ENCODE measurements around the gene SELENOO. TPM values are rescaled to one million over a fixed set of nuclear protein-coding genes. Genes with fewer than 3 reads are reported as not detected.

Gene SELENOO
- total RNA-seq, 1 experiment from 2014 or later: 34.3 TPM

GRCh38 chr22:50170453-50171318 lies 30.1 kb upstream of the SELENOO start, which contains the start of gene PANX2:
Gene PANX2 (plus strand): TSS chr22:50170731. CDS start chr22:50170731, 0 bp downstream.
- TF ChIP-seq POLR2AphosphoS5 (IDR thresholded peaks at IDR 0.05; ENCODE audit: low read depth, low read length): no peak
- TF ChIP-seq REST (IDR thresholded peaks at IDR 0.05; ENCODE audit: insufficient read depth in 1 of 2, low read depth in 2 of 2, low read length in 1 of 2): no peak
- TF ChIP-seq SIN3A (IDR thresholded peaks at IDR 0.05; ENCODE audit: borderline replicate concordance, insufficient read depth, low read depth, low read length): no peak
- no peak for TF ChIP-seq CTCF (IDR thresholded peaks at IDR 0.05)
- TF ChIP-seq TCF7L2 (IDR thresholded peaks at IDR 0.05; ENCODE audit: low read depth, low read length): no peak
- no peaks in the 10 kb centered on the region for H3K36me3 ChIP-seq (ENCODE audit: control insufficient read depth, insufficient read depth, low read length)
- ChIA-PET POLR2A (no interaction called here), CTCF (no interaction called here)
- intact Hi-C loops (cut with micrococcal nuclease; ENCODE audit: unreplicated experiment) (no loop called here), in situ Hi-C loops (cut with HindIII; ENCODE audit: low pct_unique_long_range_greater_than_20kb, low sequenced_read_pairs) (no loop called here)
- H3K4me1 ChIP-seq (ENCODE audit: control insufficient read depth, insufficient read depth, low read length): no peaks in the 10 kb centered on the region
- no TSS peak for BruUV-seq (replicated peaks)
- peak within 1 kb of the TSS in 1 of 2 experiments; percentile 27; a peak in 3 of 4 replicates for H3K4me3 ChIP-seq (ENCODE audit: low read depth in 2 of 2, low read length in 2 of 2)
- no peak for DNase-seq (ENCODE audit: low read depth, low spot score)
- H3K9me3 ChIP-seq (ENCODE audit: control insufficient read depth, insufficient read depth, low read depth, low read length): no peaks in the 10 kb centered on the region
- ATAC-seq: no peak
- no peaks in the 10 kb centered on the region for H3K27me3 ChIP-seq (ENCODE audit: control insufficient read depth, insufficient read depth, low read length)
- H3K27ac ChIP-seq (ENCODE audit: low read length): no peak within 1 kb of the TSS

GRCh38 chr22:50171319-50171964 lies 29.4 kb upstream of the SELENOO start:
- TF ChIP-seq CTCF (IDR thresholded peaks at IDR 0.05) (no peak), REST (IDR thresholded peaks at IDR 0.05; ENCODE audit: insufficient read depth in 1 of 2, low read depth in 2 of 2, low read length in 1 of 2) (no peak), SIN3A (IDR thresholded peaks at IDR 0.05; ENCODE audit: borderline replicate concordance, insufficient read depth, low read depth, low read length) (no peak)
- Histone ChIP-seq H3K36me3 (ENCODE audit: control insufficient read depth, insufficient read depth, low read length) (no peaks in the 10 kb centered on the region), H3K4me3 (ENCODE audit: low read depth in 2 of 2, low read length in 2 of 2) (peak overlapping the region in 1 of 2 experiments; percentile 24; a peak in 1 of 4 replicates), H3K4me1 (ENCODE audit: control insufficient read depth, insufficient read depth, low read length) (no peaks in the 10 kb centered on the region), H3K27me3 (ENCODE audit: control insufficient read depth, insufficient read depth, low read length) (no peaks in the 10 kb centered on the region), H3K9me3 (ENCODE audit: control insufficient read depth, insufficient read depth, low read depth, low read length) (no peaks in the 10 kb centered on the region), H3K27ac (ENCODE audit: low read length) (no peak overlapping the region)
- ChIA-PET CTCF (no interaction called here), POLR2A (no interaction called here)
- DNase-seq (ENCODE audit: low read depth, low spot score) (no peak), ATAC-seq (no peak)
- BruUV-seq (replicated peaks): no TSS peak
- intact Hi-C loops (cut with micrococcal nuclease; ENCODE audit: unreplicated experiment) (no loop called here), in situ Hi-C loops (cut with HindIII; ENCODE audit: low pct_unique_long_range_greater_than_20kb, low sequenced_read_pairs) (no loop called here)
